Left lung (tissue), 10 donors: ENCODE measurements around the gene N4BP2L1. TPM values are rescaled to one million over a fixed set of nuclear protein-coding genes. Genes with fewer than 3 reads are reported as not detected.

Experiments
- ATAC-seq: fragments of 200-7000 bp; cut with Tn5 transposase; one replicate; pipeline ENCODE4 v1.9.1; 2020; ENCODE audit warnings: moderate library complexity
- DNase-seq, 4 donors: peaks; one replicate each; pipeline ENCODE4 v3.0.0-alpha.2; 2013 to 2020
- H3K27ac ChIP-seq, 2 donors: fragments of 200-600 bp; sonication (generic) in 1 of 2; one replicate each; pipeline versions ENCODE4 v1.5.0 to v1.8.0; 2020 to 2021
- H3K27me3 ChIP-seq, 2 donors: fragments of 200-600 bp; sonication (generic) in 1 of 2; one replicate each; pipeline versions ENCODE4 v1.5.0 to v1.8.0; 2020 to 2021
- H3K36me3 ChIP-seq, 2 donors: fragments of 200-600 bp; sonication (generic) in 1 of 2; one replicate each; pipeline versions ENCODE4 v1.5.0 to v1.8.0; 2020 to 2021
- H3K4me1 ChIP-seq, 2 donors: fragments of 200-600 bp; one replicate each; pipeline ENCODE4 v1.8.0; 2021
- H3K4me3 ChIP-seq, 2 donors: fragments of 200-600 bp; sonication (generic) in 1 of 2; one replicate each; pipeline versions ENCODE4 v1.5.0 to v1.8.0; 2020 to 2021; ENCODE audit warnings: mild to moderate bottlenecking in 1 of 2
- H3K9me3 ChIP-seq, 2 donors: fragments of 200-600 bp; sonication (generic) in 1 of 2; one replicate each; pipeline versions ENCODE4 v1.5.0 to v1.8.0; 2020 to 2021
- CTCF ChIP-seq, 2 donors: fragments of 200-600 bp; sonication (generic) in 1 of 2; IDR thresholded peaks; one replicate each; pipeline versions ENCODE4 v1.5.0 to v1.8.0; 2021; ENCODE audit warnings: antibody characterized with exemption in 2 of 2
- intact Hi-C, 2 donors: fragments of 100-400 bp; cut with DNase I; formaldehyde crosslinking; loops; one replicate each; pipeline versions ENCODE4 v1.11.2 to v1.14.2; 2022
- polyA plus RNA-seq, 6 donors: library from polyadenylated mRNA; unstranded; fragments of 120-200 nt; gene quantifications; one replicate each; pipeline ENCODE4 v1.2.1, GENCODE V29; 2013; ENCODE audit not compliant: insufficient read length in 6 of 6
- total RNA-seq, 2 donors: library from RNA; stranded (reverse); fragmentation: NEBNext Ultra II Directional; extraction: Animal tissue kit (Norgen Biotek cat#: 25700); gene quantifications; one replicate each; pipeline ENCODE4 v1.2.1, GENCODE V29; 2021
- donor health status: DM: no; HTN: yes; CAD: no.
- donor health status: DM: no; HTN: no; CAD: no.

N4BP2L1 gene
- total and polyA plus RNA-seq, 8 donors = 12.4 to 52.0 (median 35.6) TPM

DNA sequence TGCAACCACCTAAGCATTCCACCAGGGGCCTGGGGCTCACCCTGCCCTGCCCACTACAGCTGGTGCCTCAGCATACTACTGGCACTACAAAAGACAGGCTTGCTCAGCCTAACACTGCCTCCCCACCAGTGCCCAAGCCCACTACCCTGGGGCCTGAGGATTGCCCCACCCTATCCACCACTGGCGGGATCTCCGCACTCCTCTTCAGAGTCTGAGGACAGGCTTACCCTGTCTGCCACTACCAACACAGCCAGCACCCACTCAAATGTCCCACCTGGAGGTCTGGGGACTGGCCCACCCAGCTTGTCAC, 27.6 kb upstream of the N4BP2L1 start:
- ATAC-seq (no peak), DNase-seq (no peak)
- intact Hi-C loops = no loop called here
- Histone ChIP-seq H3K27ac (no peak overlapping the region), H3K4me1 (peaks cover 0 to 10% of the 10 kb centered on the region in 2 donors), H3K27me3 (no peaks in the 10 kb centered on the region), H3K36me3 (peaks cover 0 to 26% of the 10 kb centered on the region in 2 donors), H3K4me3 (no peak overlapping the region), H3K9me3 (peaks cover 4 to 40% of the 10 kb centered on the region in 2 donors)
- no peak for TF ChIP-seq CTCF (IDR thresholded peaks at IDR 0.05)

DNA sequence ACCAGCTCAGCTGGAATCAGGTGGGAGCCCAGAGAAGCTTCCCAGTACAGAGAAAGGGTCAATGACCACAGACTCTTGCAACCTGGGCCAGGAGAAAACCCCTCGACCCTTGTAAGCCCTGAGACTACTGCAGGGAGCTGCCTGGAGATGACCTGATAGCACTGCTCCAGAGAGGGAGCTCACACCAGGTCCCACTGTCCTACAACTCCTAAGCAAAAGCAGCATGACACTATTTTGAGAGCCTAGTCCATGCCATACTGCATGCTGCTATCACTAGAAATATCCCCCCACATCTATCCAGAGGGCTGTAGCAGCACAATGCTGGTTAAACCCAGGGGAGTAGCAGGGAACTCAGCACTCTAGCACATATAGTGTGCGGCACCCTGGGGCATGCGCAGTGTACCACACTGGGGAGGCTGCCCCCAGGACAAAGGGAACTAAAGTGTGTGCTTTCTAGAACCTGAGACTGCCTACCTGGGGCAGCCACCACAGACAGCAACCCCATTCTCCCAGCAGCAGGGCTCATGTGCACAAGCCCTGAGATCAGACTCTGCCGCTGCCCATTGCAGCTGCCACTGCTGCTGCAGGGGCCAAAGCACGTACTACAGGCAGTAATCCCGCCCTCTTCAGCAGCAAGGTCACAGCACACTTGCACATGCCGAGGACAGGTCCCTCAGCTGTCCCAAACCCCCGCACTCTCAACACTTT, 27.1 kb upstream of the N4BP2L1 start:
- Histone ChIP-seq H3K27me3 (no peaks in the 10 kb centered on the region), H3K9me3 (peaks cover 4 to 40% of the 10 kb centered on the region in 2 donors), H3K4me1 (peaks cover 0 to 10% of the 10 kb centered on the region in 2 donors), H3K27ac (no peak overlapping the region), H3K36me3 (peaks cover 0 to 26% of the 10 kb centered on the region in 2 donors), H3K4me3 (no peak overlapping the region)
- intact Hi-C loops = no loop called here
- no peak for TF ChIP-seq CTCF (IDR thresholded peaks at IDR 0.05)
- ATAC-seq = no peak
- no peak for DNase-seq

- intact Hi-C loops = no loop called here
- DNase-seq = peak in 2 of 4 donors; percentile 11 to 14
- Histone ChIP-seq H3K4me3 (no peak overlapping the region), H3K9me3 (peaks cover 4 to 40% of the 10 kb centered on the region in 2 donors), H3K27me3 (no peaks in the 10 kb centered on the region), H3K4me1 (peaks cover 0 to 10% of the 10 kb centered on the region in 2 donors), H3K27ac (no peak overlapping the region), H3K36me3 (peaks cover 0 to 26% of the 10 kb centered on the region in 2 donors)
- ATAC-seq = no peak
- TF ChIP-seq CTCF (IDR thresholded peaks at IDR 0.05) = no peak
These were observed 26.1 kb upstream of the N4BP2L1 start for GRCh38 chr13:32453981-32454380.

GRCh38 chr13:32448972-32449371, 21.0 kb upstream of the N4BP2L1 start:
- peaks cover 0 to 9% of the 10 kb centered on the region in 2 donors for H3K36me3 ChIP-seq
- DNase-seq (no peak), ATAC-seq (no peak)
- no peaks in the 10 kb centered on the region for H3K27me3 ChIP-seq
- peaks cover 0 to 20% of the 10 kb centered on the region in 2 donors for H3K4me1 ChIP-seq
- no peak overlapping the region for H3K27ac ChIP-seq
- no peak for TF ChIP-seq CTCF (IDR thresholded peaks at IDR 0.05)
- H3K4me3 ChIP-seq = no peak overlapping the region
- intact Hi-C loops = no loop called here
- peaks cover 0 to 8% of the 10 kb centered on the region in 2 donors for H3K9me3 ChIP-seq

DNA sequence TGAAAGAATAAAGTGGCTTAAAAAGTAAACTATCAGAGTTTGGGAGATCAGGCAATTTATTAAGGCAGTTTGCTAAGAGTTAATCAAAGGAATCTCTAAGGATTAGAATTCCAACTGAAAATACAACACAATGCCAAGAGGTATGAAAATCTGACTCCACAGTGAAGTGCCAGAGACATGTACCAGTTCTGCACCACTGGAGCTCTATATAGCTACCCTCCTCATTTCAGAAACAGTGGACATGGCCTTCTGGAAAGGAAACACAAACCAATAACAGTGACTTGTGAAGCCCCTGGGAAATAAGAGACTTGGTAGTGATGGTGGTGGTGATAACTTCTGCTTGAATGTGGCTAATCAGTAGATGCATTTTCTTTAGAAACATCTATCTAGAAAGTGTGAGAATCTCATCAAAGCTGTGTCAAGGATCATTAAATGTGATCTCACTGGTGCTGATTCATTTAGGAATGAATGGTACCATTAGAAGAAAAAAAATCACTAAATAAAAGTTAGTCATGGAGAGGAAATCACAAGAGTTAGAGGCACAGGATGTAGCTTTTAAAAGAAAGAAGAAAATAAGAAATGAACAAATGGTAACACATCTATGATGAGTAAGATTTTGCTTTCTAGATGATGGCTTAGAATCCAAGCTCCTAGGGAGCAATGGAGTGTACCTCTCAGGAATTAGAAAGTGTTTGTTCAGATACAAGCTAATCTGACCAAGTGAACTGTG, 20.1 kb upstream of the N4BP2L1 start:
- peaks cover 0 to 14% of the 10 kb centered on the region in 2 donors for H3K4me1 ChIP-seq
- TF ChIP-seq CTCF (IDR thresholded peaks at IDR 0.05) = no peak
- H3K27ac ChIP-seq = no peak overlapping the region
- ATAC-seq = no peak
- intact Hi-C loops = no loop called here
- no peak for DNase-seq
- H3K27me3 ChIP-seq = no peaks in the 10 kb centered on the region
- peaks cover 0 to 8% of the 10 kb centered on the region in 2 donors for H3K36me3 ChIP-seq
- H3K4me3 ChIP-seq = no peak overlapping the region
- peaks cover 0 to 8% of the 10 kb centered on the region in 2 donors for H3K9me3 ChIP-seq
